Activated CD8-positive, alpha-beta memory T cell treated with anti-CD3 and anti-CD28 coated beads, Interleukin-2, amount 10 ng/mL, durations not matched to agents 7 days and 5 days (primary cell): ENCODE results near the gene CCDC134. TPM values are rescaled to one million over a fixed set of nuclear protein-coding genes. Genes with fewer than 3 reads are reported as not detected.

ENCODE experiments used
- ATAC-seq: fragments of 150-1000 bp; cut with Tn5 transposase; one replicate; pipeline ENCODE4 v1.10.0; 2021; ENCODE audit warnings: moderate library complexity
- CTCF ChIA-PET: fragments of 350-600 bp; sonication (Branson Sonifier 250); formaldehyde crosslinking; loops from one replicate; lab custom pipeline; 2021; ENCODE audit warnings: antibody characterized with exemption; lab: Charles Lee
- DNase-seq: peaks from one replicate; pipeline ENCODE4 v3.0.0-alpha.2; 2020
- H3K27ac Mint-ChIP-seq: one replicate; pipeline ENCODE4 v1.8.0; 2021; ENCODE audit warnings: mild to moderate bottlenecking, mixed read lengths
- H3K27me3 Mint-ChIP-seq: one replicate; pipeline ENCODE4 v1.8.0; 2021; ENCODE audit warnings: mixed read lengths
- H3K36me3 Mint-ChIP-seq: one replicate; pipeline ENCODE4 v1.8.0; 2021; ENCODE audit warnings: mild to moderate bottlenecking, mixed read lengths
- H3K4me1 Mint-ChIP-seq: one replicate; pipeline ENCODE4 v1.8.0; 2021; ENCODE audit warnings: mixed read lengths
- H3K4me3 Mint-ChIP-seq: one replicate; pipeline ENCODE4 v1.8.0; 2021; ENCODE audit warnings: mild to moderate bottlenecking, moderate library complexity, mixed read lengths
- H3K9me3 Mint-ChIP-seq: one replicate; pipeline ENCODE4 v1.8.0; 2022; ENCODE audit warnings: low read depth, mixed read lengths
- total RNA-seq, 2 experiments: library from RNA; stranded (reverse); gene quantifications; one replicate each; pipeline ENCODE4 v1.2.3, GENCODE V29; 2021

CCDC134 gene
- total RNA-seq, 2 experiments from 2014 or later: 25.3 to 27.9 TPM

- ATAC-seq (no peak), DNase-seq (no peak)
- H3K9me3 Mint-ChIP-seq: no peaks in the 10 kb centered on the region
- H3K4me3 Mint-ChIP-seq: no peak overlapping the region
- H3K27ac Mint-ChIP-seq: no peak overlapping the region
- H3K36me3 Mint-ChIP-seq: peaks cover 33% of the 10 kb centered on the region
- no peaks in the 10 kb centered on the region for H3K27me3 Mint-ChIP-seq
- peaks cover 72% of the 10 kb centered on the region for H3K4me1 Mint-ChIP-seq
- CTCF ChIA-PET: interaction anchor here (1.1 to 2.0 kb wide), 4 partner anchors 8 to 44 kb away, joined by 4 to 5 read pairs (median 4); no protein-coding TSS in a partner anchor
Measured at GRCh38 chr22:41844036-41844435, 43.6 kb downstream of the CCDC134 start.

- CTCF ChIA-PET: interaction anchor here (1.1 to 2.0 kb wide), 4 partner anchors 12 to 98 kb away, joined by 4 to 5 read pairs (median 4); no protein-coding TSS in a partner anchor
- ATAC-seq (no peak), DNase-seq (no peak)
- Mint-ChIP-seq H3K4me3 (no peak overlapping the region), H3K9me3 (no peaks in the 10 kb centered on the region), H3K27ac (no peak overlapping the region), H3K27me3 (no peaks in the 10 kb centered on the region), H3K4me1 (peaks cover 68% of the 10 kb centered on the region), H3K36me3 (peaks cover 29% of the 10 kb centered on the region)
Measured at GRCh38 chr22:41844513-41844912, 44.0 kb downstream of the CCDC134 start.

GRCh38 chr22:41845380-41846267, 45.1 kb downstream of the CCDC134 start:
- H3K4me1 Mint-ChIP-seq: peaks cover 60% of the 10 kb centered on the region
- ATAC-seq (no peak), DNase-seq (no peak)
- peaks cover 26% of the 10 kb centered on the region for H3K36me3 Mint-ChIP-seq
- H3K4me3 Mint-ChIP-seq: no peak overlapping the region
- CTCF ChIA-PET: interaction anchor here (1.2 to 1.5 kb wide), 3 partner anchors 10 to 99 kb away, joined by 3 to 4 read pairs (median 4); no protein-coding TSS in a partner anchor
- no peaks in the 10 kb centered on the region for H3K27me3 Mint-ChIP-seq
- no peaks in the 10 kb centered on the region for H3K9me3 Mint-ChIP-seq
- no peak overlapping the region for H3K27ac Mint-ChIP-seq

- H3K27me3 Mint-ChIP-seq: no peaks in the 10 kb centered on the region
Measured at GRCh38 chr22:41846268-41846987, 45.9 kb downstream of the CCDC134 start.

GRCh38 chr22:41847300-41847699, 46.8 kb downstream of the CCDC134 start:
- Mint-ChIP-seq H3K4me1 (peaks cover 49% of the 10 kb centered on the region), H3K27me3 (no peaks in the 10 kb centered on the region), H3K9me3 (no peaks in the 10 kb centered on the region), H3K4me3 (no peak overlapping the region), H3K36me3 (peaks cover 22% of the 10 kb centered on the region), H3K27ac (no peak overlapping the region)
- DNase-seq (no peak), ATAC-seq (no peak)
- CTCF ChIA-PET: interaction anchor here (0.8 to 1.0 kb wide), 4 partner anchors 10 to 136 kb away, joined by 3 to 4 read pairs (median 3); no protein-coding TSS in a partner anchor

More at GRCh38 chr22:41846268-41846987, 45.9 kb downstream of the CCDC134 start:
- H3K36me3 Mint-ChIP-seq: peaks cover 24% of the 10 kb centered on the region
- H3K4me1 Mint-ChIP-seq: peaks cover 53% of the 10 kb centered on the region
- ATAC-seq (no peak), DNase-seq (no peak)
- H3K9me3 Mint-ChIP-seq: no peaks in the 10 kb centered on the region
- CTCF ChIA-PET: interaction anchor here (1.2 to 1.4 kb wide), 2 partner anchors 9 to 12 kb away, joined by 3 to 4 read pairs; no protein-coding TSS in a partner anchor
- H3K27ac Mint-ChIP-seq: no peak overlapping the region
- no peak overlapping the region for H3K4me3 Mint-ChIP-seq

GRCh38 chr22:41848468-41848867, 48.0 kb downstream of the CCDC134 start:
- peaks cover 21% of the 10 kb centered on the region for H3K36me3 Mint-ChIP-seq
- DNase-seq: no peak
- CTCF ChIA-PET: no interaction called here
- H3K27me3 Mint-ChIP-seq: no peaks in the 10 kb centered on the region
- H3K9me3 Mint-ChIP-seq: no peaks in the 10 kb centered on the region
- H3K4me3 Mint-ChIP-seq: no peak overlapping the region
- ATAC-seq: no peak
- peaks cover 45% of the 10 kb centered on the region for H3K4me1 Mint-ChIP-seq
- no peak overlapping the region for H3K27ac Mint-ChIP-seq

GRCh38 chr22:41856469-41856868, 56.0 kb downstream of the CCDC134 start:
- Mint-ChIP-seq H3K27me3 (no peaks in the 10 kb centered on the region), H3K4me1 (peaks cover 63% of the 10 kb centered on the region), H3K27ac (peak overlapping the region; percentile 79), H3K9me3 (no peaks in the 10 kb centered on the region), H3K36me3 (peaks cover 13% of the 10 kb centered on the region), H3K4me3 (no peak overlapping the region)
- CTCF ChIA-PET: interaction anchor here (0.9 to 5.7 kb wide), 10 partner anchors 9 to 190 kb away, joined by 3 to 40 read pairs (median 6); partner anchors contain the start of genes CENPM, MEI1 and SREBF2
- no peak for ATAC-seq
- no peak for DNase-seq

GRCh38 chr22:41857155-41857859, 56.8 kb downstream of the CCDC134 start:
- H3K27me3 Mint-ChIP-seq: no peaks in the 10 kb centered on the region
- H3K4me3 Mint-ChIP-seq: no peak overlapping the region
- no peaks in the 10 kb centered on the region for H3K9me3 Mint-ChIP-seq
- H3K4me1 Mint-ChIP-seq: peaks cover 67% of the 10 kb centered on the region
- ATAC-seq: peak; percentile 73
- CTCF ChIA-PET: interaction anchor here (0.5 to 5.7 kb wide), 18 partner anchors 9 to 190 kb away, joined by 3 to 40 read pairs (median 5); partner anchors contain the start of genes CCDC134, CENPM, MEI1 and SREBF2
- DNase-seq: peak; percentile 85
- H3K27ac Mint-ChIP-seq: peak overlapping the region; percentile 79
- peaks cover 11% of the 10 kb centered on the region for H3K36me3 Mint-ChIP-seq

- ATAC-seq (no peak), DNase-seq (no peak)
- no peak overlapping the region for H3K4me3 Mint-ChIP-seq
- no peaks in the 10 kb centered on the region for H3K9me3 Mint-ChIP-seq
- H3K4me1 Mint-ChIP-seq: peaks cover 71% of the 10 kb centered on the region
- CTCF ChIA-PET: interaction anchor here (0.9 to 5.7 kb wide), 14 partner anchors 11 to 191 kb away, joined by 3 to 40 read pairs (median 6); partner anchors contain the start of genes CCDC134, CENPM, MEI1 and SREBF2
- H3K36me3 Mint-ChIP-seq: peaks cover 10% of the 10 kb centered on the region
- H3K27me3 Mint-ChIP-seq: no peaks in the 10 kb centered on the region
- H3K27ac Mint-ChIP-seq: peak overlapping the region; percentile 79
Measured at GRCh38 chr22:41857860-41858199, 57.4 kb downstream of the CCDC134 start.

- H3K27ac Mint-ChIP-seq: peak overlapping the region; percentile 81
- H3K9me3 Mint-ChIP-seq: no peaks in the 10 kb centered on the region
- H3K36me3 Mint-ChIP-seq: peaks cover 18% of the 10 kb centered on the region
- peak overlapping the region; percentile 15 for H3K4me3 Mint-ChIP-seq
- no peaks in the 10 kb centered on the region for H3K27me3 Mint-ChIP-seq
- CTCF ChIA-PET: interaction anchor here (0.7 to 2.1 kb wide), 15 partner anchors 10 to 165 kb away, joined by 3 to 11 read pairs (median 4); partner anchors contain the start of genes CCDC134, CENPM and SREBF2
- ATAC-seq: peak; percentile 37
- peak; percentile 57 for DNase-seq
- H3K4me1 Mint-ChIP-seq: peaks cover 60% of the 10 kb centered on the region
Measured at GRCh38 chr22:41862160-41862529, 61.7 kb downstream of the CCDC134 start.

GRCh38 chr22:41862530-41863266, 62.2 kb downstream of the CCDC134 start:
- Mint-ChIP-seq H3K4me1 (peaks cover 56% of the 10 kb centered on the region), H3K9me3 (no peaks in the 10 kb centered on the region), H3K27ac (peak overlapping the region; percentile 81), H3K4me3 (peak overlapping the region; percentile 15), H3K27me3 (no peaks in the 10 kb centered on the region), H3K36me3 (peaks cover 21% of the 10 kb centered on the region)
- CTCF ChIA-PET: interaction anchor here (0.7 to 2.1 kb wide), 16 partner anchors 10 to 165 kb away, joined by 3 to 11 read pairs (median 4); partner anchors contain the start of genes CCDC134, CENPM and SREBF2
- DNase-seq (peak; percentile 49), ATAC-seq (peak; percentile 42)

- Mint-ChIP-seq H3K36me3 (peaks cover 26% of the 10 kb centered on the region), H3K27ac (no peak overlapping the region), H3K4me3 (no peak overlapping the region), H3K4me1 (peaks cover 49% of the 10 kb centered on the region), H3K9me3 (no peaks in the 10 kb centered on the region), H3K27me3 (no peaks in the 10 kb centered on the region)
- CTCF ChIA-PET: interaction anchor here (0.7 to 2.1 kb wide), 4 partner anchors 41 to 166 kb away, joined by 3 to 11 read pairs (median 6); no protein-coding TSS in a partner anchor
- no peak for ATAC-seq
- no peak for DNase-seq
Measured at GRCh38 chr22:41863472-41863871, 63.0 kb downstream of the CCDC134 start.
